ENCODE results near the gene PPM1F.
A peak's percentile ranks its signal among the peaks of the same experiment; 100 is the strongest.

PPM1F gene

GRCh38 chr22:21960200-21961126, 7.8 kb upstream of the PPM1F start:
- DNase-seq: no peak

- DNase-seq: no peak
Observed at GRCh38 chr22:21959274-21960074, 6.8 kb upstream of the PPM1F start.

GRCh38 chr22:21958360-21959273, 6.0 kb upstream of the PPM1F start:
- no peak for DNase-seq

- DNase-seq: peak; percentile 62
Observed at GRCh38 chr22:21951931-21952465, 650 bp downstream of the PPM1F start.

- no peak for DNase-seq
Observed at GRCh38 chr22:21951062-21951461, 1.6 kb downstream of the PPM1F start.

- no peak for DNase-seq
Observed at GRCh38 chr22:21949948-21950347, 2.7 kb downstream of the PPM1F start.

GRCh38 chr22:21949569-21949918, 3.1 kb downstream of the PPM1F start:
- DNase-seq: peak; percentile 30

- no peak for DNase-seq
Observed at GRCh38 chr22:21948824-21949568, 3.7 kb downstream of the PPM1F start.

GRCh38 chr22:21948390-21948789, 4.3 kb downstream of the PPM1F start:
- no peak for DNase-seq

GRCh38 chr22:21947040-21948014, 5.3 kb downstream of the PPM1F start:
- no peak for DNase-seq

GRCh38 chr22:21946262-21946925, 6.3 kb downstream of the PPM1F start:
- no peak for DNase-seq

- DNase-seq: no peak
Observed at GRCh38 chr22:21945453-21946261, 7.0 kb downstream of the PPM1F start.

- DNase-seq: no peak
Observed at GRCh38 chr22:21944871-21945270, 7.8 kb downstream of the PPM1F start.

- DNase-seq: no peak
Observed at GRCh38 chr22:21943571-21944448, 8.8 kb downstream of the PPM1F start.

- peak; percentile 76 for DNase-seq
Observed at GRCh38 chr22:21942407-21943343, 10.0 kb downstream of the PPM1F start.

GRCh38 chr22:21941921-21942320, 10.7 kb downstream of the PPM1F start:
- no peak for DNase-seq

GRCh38 chr22:21940521-21940920, 12.1 kb downstream of the PPM1F start:
- no peak for DNase-seq
